ENCODE data around the gene CORIN.

GRCh38 chr4:47642985-47643760 lies 194.7 kb downstream of the CORIN start:
- TF ChIP-seq CTCF (IDR thresholded peaks at IDR 0.05) = no peak
- TF ChIP-seq POLR2A (IDR thresholded peaks at IDR 0.05) = no peak
